Neural cell (in vitro differentiated cells): ENCODE results near the gene GRHL3.

Source experiments
- EP300 ChIP-seq: fragments of 450-650 bp; conservative IDR thresholded peaks from 2 replicates; pipeline ENCODE4 v1.6.1; 2014; ENCODE audit warnings: antibody characterized with exemption, mild to moderate bottlenecking, moderate library complexity; ENCODE audit not compliant: poor library complexity, severe bottlenecking
- POLR2AphosphoS5 ChIP-seq: IDR thresholded peaks from 2 replicates; pipeline ENCODE4 v1.6.1; 2012
- RAD21 ChIP-seq: fragments of 450-650 bp; conservative IDR thresholded peaks from 2 replicates; pipeline ENCODE4 v1.6.1; 2014; ENCODE audit warnings: antibody characterized with exemption, mild to moderate bottlenecking, moderate library complexity
- TF ChIP-seq, protein P1 (sequence below): fragments of 450-650 bp; IDR thresholded peaks from 2 replicates; pipeline ENCODE4 v1.5.1; 2014; ENCODE audit warnings: antibody characterized with exemption, mild to moderate bottlenecking, moderate library complexity; ENCODE audit not compliant: poor library complexity, severe bottlenecking
- TF ChIP-seq, protein P2 (sequence below): IDR thresholded peaks from 2 replicates; pipeline ENCODE4 v1.6.1; 2012; ENCODE audit warnings: borderline replicate concordance

- TF ChIP-seq, protein P1, sequence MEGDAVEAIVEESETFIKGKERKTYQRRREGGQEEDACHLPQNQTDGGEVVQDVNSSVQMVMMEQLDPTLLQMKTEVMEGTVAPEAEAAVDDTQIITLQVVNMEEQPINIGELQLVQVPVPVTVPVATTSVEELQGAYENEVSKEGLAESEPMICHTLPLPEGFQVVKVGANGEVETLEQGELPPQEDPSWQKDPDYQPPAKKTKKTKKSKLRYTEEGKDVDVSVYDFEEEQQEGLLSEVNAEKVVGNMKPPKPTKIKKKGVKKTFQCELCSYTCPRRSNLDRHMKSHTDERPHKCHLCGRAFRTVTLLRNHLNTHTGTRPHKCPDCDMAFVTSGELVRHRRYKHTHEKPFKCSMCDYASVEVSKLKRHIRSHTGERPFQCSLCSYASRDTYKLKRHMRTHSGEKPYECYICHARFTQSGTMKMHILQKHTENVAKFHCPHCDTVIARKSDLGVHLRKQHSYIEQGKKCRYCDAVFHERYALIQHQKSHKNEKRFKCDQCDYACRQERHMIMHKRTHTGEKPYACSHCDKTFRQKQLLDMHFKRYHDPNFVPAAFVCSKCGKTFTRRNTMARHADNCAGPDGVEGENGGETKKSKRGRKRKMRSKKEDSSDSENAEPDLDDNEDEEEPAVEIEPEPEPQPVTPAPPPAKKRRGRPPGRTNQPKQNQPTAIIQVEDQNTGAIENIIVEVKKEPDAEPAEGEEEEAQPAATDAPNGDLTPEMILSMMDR: no peak
- TF ChIP-seq, protein P2, sequence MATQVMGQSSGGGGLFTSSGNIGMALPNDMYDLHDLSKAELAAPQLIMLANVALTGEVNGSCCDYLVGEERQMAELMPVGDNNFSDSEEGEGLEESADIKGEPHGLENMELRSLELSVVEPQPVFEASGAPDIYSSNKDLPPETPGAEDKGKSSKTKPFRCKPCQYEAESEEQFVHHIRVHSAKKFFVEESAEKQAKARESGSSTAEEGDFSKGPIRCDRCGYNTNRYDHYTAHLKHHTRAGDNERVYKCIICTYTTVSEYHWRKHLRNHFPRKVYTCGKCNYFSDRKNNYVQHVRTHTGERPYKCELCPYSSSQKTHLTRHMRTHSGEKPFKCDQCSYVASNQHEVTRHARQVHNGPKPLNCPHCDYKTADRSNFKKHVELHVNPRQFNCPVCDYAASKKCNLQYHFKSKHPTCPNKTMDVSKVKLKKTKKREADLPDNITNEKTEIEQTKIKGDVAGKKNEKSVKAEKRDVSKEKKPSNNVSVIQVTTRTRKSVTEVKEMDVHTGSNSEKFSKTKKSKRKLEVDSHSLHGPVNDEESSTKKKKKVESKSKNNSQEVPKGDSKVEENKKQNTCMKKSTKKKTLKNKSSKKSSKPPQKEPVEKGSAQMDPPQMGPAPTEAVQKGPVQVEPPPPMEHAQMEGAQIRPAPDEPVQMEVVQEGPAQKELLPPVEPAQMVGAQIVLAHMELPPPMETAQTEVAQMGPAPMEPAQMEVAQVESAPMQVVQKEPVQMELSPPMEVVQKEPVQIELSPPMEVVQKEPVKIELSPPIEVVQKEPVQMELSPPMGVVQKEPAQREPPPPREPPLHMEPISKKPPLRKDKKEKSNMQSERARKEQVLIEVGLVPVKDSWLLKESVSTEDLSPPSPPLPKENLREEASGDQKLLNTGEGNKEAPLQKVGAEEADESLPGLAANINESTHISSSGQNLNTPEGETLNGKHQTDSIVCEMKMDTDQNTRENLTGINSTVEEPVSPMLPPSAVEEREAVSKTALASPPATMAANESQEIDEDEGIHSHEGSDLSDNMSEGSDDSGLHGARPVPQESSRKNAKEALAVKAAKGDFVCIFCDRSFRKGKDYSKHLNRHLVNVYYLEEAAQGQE: no peak
- TF ChIP-seq RAD21 (no peak), EP300 (no peak), POLR2AphosphoS5 (no peak)
These were observed 26.2 kb downstream of the GRHL3 start for GRCh38 chr1:24345334-24345733.
